ENCODE data around the gene FBLN2.

DNA sequence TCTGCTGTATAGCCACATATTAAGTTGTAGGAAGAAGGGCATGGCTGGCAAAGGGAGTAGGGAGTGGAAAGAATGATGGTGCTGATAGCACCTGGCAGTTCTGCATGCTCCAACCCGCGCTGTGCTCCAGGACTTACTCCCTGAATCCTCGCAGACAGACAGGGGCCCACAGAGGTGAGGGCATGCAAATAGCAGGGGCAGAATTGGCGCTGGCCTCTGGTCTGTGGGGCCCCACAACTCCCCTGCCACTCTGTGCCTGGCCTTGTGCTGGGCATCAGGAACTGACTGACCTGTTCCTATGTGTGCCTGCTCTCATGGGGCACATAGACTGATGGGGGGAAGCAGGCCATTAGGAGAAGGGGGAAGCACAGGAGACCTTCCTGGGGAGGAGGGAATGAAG, 47.9 kb upstream of the FBLN2 start:
- TF ChIP-seq POLR2AphosphoS5 (IDR thresholded peaks at IDR 0.05; ENCODE audit: low read depth) (no peak), CTCF (IDR thresholded peaks at IDR 0.05; ENCODE audit: insufficient read depth, low read length) (no peak)
- TF ChIP-seq, protein P1, sequence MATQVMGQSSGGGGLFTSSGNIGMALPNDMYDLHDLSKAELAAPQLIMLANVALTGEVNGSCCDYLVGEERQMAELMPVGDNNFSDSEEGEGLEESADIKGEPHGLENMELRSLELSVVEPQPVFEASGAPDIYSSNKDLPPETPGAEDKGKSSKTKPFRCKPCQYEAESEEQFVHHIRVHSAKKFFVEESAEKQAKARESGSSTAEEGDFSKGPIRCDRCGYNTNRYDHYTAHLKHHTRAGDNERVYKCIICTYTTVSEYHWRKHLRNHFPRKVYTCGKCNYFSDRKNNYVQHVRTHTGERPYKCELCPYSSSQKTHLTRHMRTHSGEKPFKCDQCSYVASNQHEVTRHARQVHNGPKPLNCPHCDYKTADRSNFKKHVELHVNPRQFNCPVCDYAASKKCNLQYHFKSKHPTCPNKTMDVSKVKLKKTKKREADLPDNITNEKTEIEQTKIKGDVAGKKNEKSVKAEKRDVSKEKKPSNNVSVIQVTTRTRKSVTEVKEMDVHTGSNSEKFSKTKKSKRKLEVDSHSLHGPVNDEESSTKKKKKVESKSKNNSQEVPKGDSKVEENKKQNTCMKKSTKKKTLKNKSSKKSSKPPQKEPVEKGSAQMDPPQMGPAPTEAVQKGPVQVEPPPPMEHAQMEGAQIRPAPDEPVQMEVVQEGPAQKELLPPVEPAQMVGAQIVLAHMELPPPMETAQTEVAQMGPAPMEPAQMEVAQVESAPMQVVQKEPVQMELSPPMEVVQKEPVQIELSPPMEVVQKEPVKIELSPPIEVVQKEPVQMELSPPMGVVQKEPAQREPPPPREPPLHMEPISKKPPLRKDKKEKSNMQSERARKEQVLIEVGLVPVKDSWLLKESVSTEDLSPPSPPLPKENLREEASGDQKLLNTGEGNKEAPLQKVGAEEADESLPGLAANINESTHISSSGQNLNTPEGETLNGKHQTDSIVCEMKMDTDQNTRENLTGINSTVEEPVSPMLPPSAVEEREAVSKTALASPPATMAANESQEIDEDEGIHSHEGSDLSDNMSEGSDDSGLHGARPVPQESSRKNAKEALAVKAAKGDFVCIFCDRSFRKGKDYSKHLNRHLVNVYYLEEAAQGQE (IDR thresholded peaks at IDR 0.05; ENCODE audit: insufficient replicate concordance, low read depth), result no peak

Measured in HL-60 (cell line).